ENCODE measurements around the gene NEUROD6. TPM values are rescaled to one million over a fixed set of nuclear protein-coding genes. Genes with fewer than 3 reads are reported as not detected.

Gene NEUROD6
- total RNA-seq, 1 donor from 2014 or later = not detected

- DNase-seq (peak; percentile 46), ATAC-seq (ENCODE audit: poor library complexity) (peak; percentile 51)
- intact Hi-C loops (cut with DNase I) = no loop called here
Measured at GRCh38 chr7:31336202-31337001, 4.1 kb downstream of the NEUROD6 start.

GRCh38 chr7:31335884-31336201 lies 4.7 kb downstream of the NEUROD6 start:
- no peak for ATAC-seq (ENCODE audit: poor library complexity)
- intact Hi-C loops (cut with DNase I) = no loop called here
- DNase-seq = no peak

GRCh38 chr7:31335161-31335856 lies 5.2 kb downstream of the NEUROD6 start:
- intact Hi-C loops (cut with DNase I) = no loop called here
- no peak for DNase-seq
- peak; percentile 39 for ATAC-seq (ENCODE audit: poor library complexity)

GRCh38 chr7:31333291-31333690 lies 7.2 kb downstream of the NEUROD6 start:
- intact Hi-C loops (cut with DNase I) = no loop called here
- ATAC-seq (ENCODE audit: poor library complexity) (no peak), DNase-seq (no peak)

GRCh38 chr7:31327071-31327470 lies 13.5 kb downstream of the NEUROD6 start:
- DNase-seq = no peak
- intact Hi-C loops (cut with DNase I) = no loop called here
- no peak for ATAC-seq (ENCODE audit: poor library complexity)

- ATAC-seq (ENCODE audit: poor library complexity) (no peak), DNase-seq (no peak)
- intact Hi-C loops (cut with DNase I) = no loop called here
Measured at GRCh38 chr7:31326416-31326815, 14.1 kb downstream of the NEUROD6 start.

- DNase-seq (no peak), ATAC-seq (ENCODE audit: poor library complexity) (no peak)
- intact Hi-C loops (cut with DNase I) = no loop called here
Measured at GRCh38 chr7:31323101-31323500, 17.4 kb downstream of the NEUROD6 start.

- DNase-seq (no peak), ATAC-seq (ENCODE audit: poor library complexity) (no peak)
- intact Hi-C loops (cut with DNase I) = no loop called here
Measured at GRCh38 chr7:31320675-31321074, 19.9 kb downstream of the NEUROD6 start.

- ATAC-seq (ENCODE audit: poor library complexity) (no peak), DNase-seq (no peak)
- intact Hi-C loops (cut with DNase I) = no loop called here
Measured at GRCh38 chr7:31318313-31318712, 22.2 kb downstream of the NEUROD6 start.

- DNase-seq = no peak
- no peak for ATAC-seq (ENCODE audit: poor library complexity)
- intact Hi-C loops (cut with DNase I) = no loop called here
Measured at GRCh38 chr7:31316876-31317275, 23.6 kb downstream of the NEUROD6 start.

- intact Hi-C loops (cut with DNase I) = no loop called here
- DNase-seq (no peak), ATAC-seq (ENCODE audit: poor library complexity) (no peak)
Measured at GRCh38 chr7:31315758-31316157, 24.8 kb downstream of the NEUROD6 start.

- intact Hi-C loops (cut with DNase I) = no loop called here
- ATAC-seq (ENCODE audit: poor library complexity) (no peak), DNase-seq (no peak)
Measured at GRCh38 chr7:31314781-31315180, 25.7 kb downstream of the NEUROD6 start.

- ATAC-seq (ENCODE audit: poor library complexity) = no peak
- DNase-seq = no peak
- intact Hi-C loops (cut with DNase I) = no loop called here
Measured at GRCh38 chr7:31312889-31313288, 27.6 kb downstream of the NEUROD6 start.

- DNase-seq (no peak), ATAC-seq (ENCODE audit: poor library complexity) (peak; percentile 53)
- intact Hi-C loops (cut with DNase I) = no loop called here
Measured at GRCh38 chr7:31311552-31311951, 29.0 kb downstream of the NEUROD6 start.

- no peak for ATAC-seq (ENCODE audit: poor library complexity)
- intact Hi-C loops (cut with DNase I) = no loop called here
- DNase-seq = no peak
Measured at GRCh38 chr7:31310321-31310935, 30.1 kb downstream of the NEUROD6 start.

- intact Hi-C loops (cut with DNase I) = no loop called here
- ATAC-seq (ENCODE audit: poor library complexity) (no peak), DNase-seq (no peak)
Measured at GRCh38 chr7:31309407-31309806, 31.1 kb downstream of the NEUROD6 start.

GRCh38 chr7:31308652-31309051 lies 31.9 kb downstream of the NEUROD6 start:
- DNase-seq (no peak), ATAC-seq (ENCODE audit: poor library complexity) (no peak)
- intact Hi-C loops (cut with DNase I) = no loop called here

- no peak for ATAC-seq (ENCODE audit: poor library complexity)
- DNase-seq = no peak
- intact Hi-C loops (cut with DNase I) = no loop called here
Measured at GRCh38 chr7:31307972-31308371, 32.6 kb downstream of the NEUROD6 start.

GRCh38 chr7:31305260-31305659 lies 35.3 kb downstream of the NEUROD6 start:
- ATAC-seq (ENCODE audit: poor library complexity) (no peak), DNase-seq (no peak)
- intact Hi-C loops (cut with DNase I) = no loop called here

GRCh38 chr7:31304446-31304845 lies 36.1 kb downstream of the NEUROD6 start:
- DNase-seq (no peak), ATAC-seq (ENCODE audit: poor library complexity) (no peak)
- intact Hi-C loops (cut with DNase I) = no loop called here
